Vagina (tissue), 2 donors: ENCODE results near the gene CHCHD6. TPM values are rescaled to one million over a fixed set of nuclear protein-coding genes. Genes with fewer than 3 reads are reported as not detected.

ENCODE experiments used
- DNase-seq, 2 donors: peaks; one replicate each; pipeline ENCODE4 v3.0.0-alpha.2; 2017; ENCODE audit errors: extremely low spot score in 2 of 2
- H3K27ac ChIP-seq: fragments of 200-600 bp; sonication (generic); one replicate; pipeline ENCODE4 v1.5.1; 2019
- H3K27me3 ChIP-seq: fragments of 200-600 bp; sonication (generic); one replicate; pipeline ENCODE4 v1.5.1; 2019
- H3K36me3 ChIP-seq, 2 donors: fragments of 200-600 bp; sonication (generic); one replicate each; pipeline ENCODE4 v1.5.1; 2017 to 2019
- H3K4me1 ChIP-seq: fragments of 200-600 bp; sonication (generic); one replicate; pipeline ENCODE4 v1.5.1; 2019
- H3K4me3 ChIP-seq, 2 donors: fragments of 200-600 bp; sonication (generic); 1 replicate in 1 of 2; 2 replicates in 1 of 2; pipeline ENCODE4 v1.5.1; 2016 to 2019
- H3K9me3 ChIP-seq: fragments of 200-600 bp; sonication (generic); one replicate; pipeline ENCODE4 v1.5.1; 2019
- POLR2A ChIP-seq, 2 donors: fragments of 450-650 bp; IDR thresholded peaks; one replicate each; pipeline ENCODE4 v1.6.1; 2017; ENCODE audit warnings: antibody characterized with exemption in 2 of 2, mild to moderate bottlenecking in 2 of 2, moderate library complexity in 2 of 2
- POLR2AphosphoS5 ChIP-seq, 2 donors: sonication (generic); formaldehyde crosslinking; IDR thresholded peaks; one replicate each; pipeline ENCODE4 v1.9.0; 2017; ENCODE audit warnings: antibody characterized with exemption in 2 of 2, mild to moderate bottlenecking in 2 of 2, low read depth in 1 of 2; ENCODE audit not compliant: insufficient read depth in 1 of 2
- intact Hi-C: fragments of 100-400 bp; cut with DNase I; formaldehyde crosslinking; loops from one replicate; pipeline ENCODE4 v1.15.1; 2023
- total RNA-seq: library from RNA; depleted of rRNA; stranded (reverse); fragments of >200 nt; gene quantifications from one replicate; pipeline ENCODE4 v1.2.3, GENCODE V29; 2016
- TF ChIP-seq, protein P1 (sequence below), 3 experiments: fragments of 450-650 bp in 2 of 3; fragments of 200-600 bp in 1 of 3; sonication (generic) in 1 of 3; IDR thresholded peaks; one replicate each; pipeline ENCODE4 v1.5.1; 2017 to 2019; ENCODE audit warnings: antibody characterized with exemption in 3 of 3, mild to moderate bottlenecking in 2 of 3, moderate library complexity in 2 of 3

Gene CHCHD6
- total RNA-seq, 1 donor from 2014 or later = 12.8 TPM

DNA sequence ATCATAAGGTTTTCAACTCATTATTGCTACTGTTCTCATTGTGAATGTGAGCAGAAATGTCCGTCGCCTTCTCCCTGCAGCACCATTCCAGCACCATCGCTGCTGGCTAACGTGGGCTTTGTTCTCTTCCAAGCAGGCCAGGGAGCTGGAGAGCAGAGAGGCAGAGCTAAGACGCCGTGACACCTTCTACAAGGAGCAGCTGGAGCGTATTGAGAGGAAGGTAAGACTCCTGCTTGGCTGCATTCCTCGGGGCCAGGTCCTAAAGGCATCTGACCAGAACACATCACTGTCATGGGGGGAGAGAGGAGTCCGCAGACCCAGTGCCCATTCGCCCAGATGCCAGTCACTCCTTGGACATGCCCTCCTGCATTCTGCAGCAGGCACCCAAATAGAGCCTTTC is 148.5 kb downstream of the CHCHD6 start:
- no peaks in the 10 kb centered on the region for H3K4me1 ChIP-seq
- intact Hi-C loops = no loop called here
- no peaks in the 10 kb centered on the region for H3K36me3 ChIP-seq
- H3K27me3 ChIP-seq = no peaks in the 10 kb centered on the region
- no peak for TF ChIP-seq POLR2A (IDR thresholded peaks at IDR 0.05)
- TF ChIP-seq, protein P1, sequence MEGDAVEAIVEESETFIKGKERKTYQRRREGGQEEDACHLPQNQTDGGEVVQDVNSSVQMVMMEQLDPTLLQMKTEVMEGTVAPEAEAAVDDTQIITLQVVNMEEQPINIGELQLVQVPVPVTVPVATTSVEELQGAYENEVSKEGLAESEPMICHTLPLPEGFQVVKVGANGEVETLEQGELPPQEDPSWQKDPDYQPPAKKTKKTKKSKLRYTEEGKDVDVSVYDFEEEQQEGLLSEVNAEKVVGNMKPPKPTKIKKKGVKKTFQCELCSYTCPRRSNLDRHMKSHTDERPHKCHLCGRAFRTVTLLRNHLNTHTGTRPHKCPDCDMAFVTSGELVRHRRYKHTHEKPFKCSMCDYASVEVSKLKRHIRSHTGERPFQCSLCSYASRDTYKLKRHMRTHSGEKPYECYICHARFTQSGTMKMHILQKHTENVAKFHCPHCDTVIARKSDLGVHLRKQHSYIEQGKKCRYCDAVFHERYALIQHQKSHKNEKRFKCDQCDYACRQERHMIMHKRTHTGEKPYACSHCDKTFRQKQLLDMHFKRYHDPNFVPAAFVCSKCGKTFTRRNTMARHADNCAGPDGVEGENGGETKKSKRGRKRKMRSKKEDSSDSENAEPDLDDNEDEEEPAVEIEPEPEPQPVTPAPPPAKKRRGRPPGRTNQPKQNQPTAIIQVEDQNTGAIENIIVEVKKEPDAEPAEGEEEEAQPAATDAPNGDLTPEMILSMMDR (IDR thresholded peaks at IDR 0.05) = no peak
- TF ChIP-seq POLR2AphosphoS5 (IDR thresholded peaks at IDR 0.05; ENCODE audit: insufficient read depth in 1 of 2, low read depth in 1 of 2) = no peak
- DNase-seq = peak; percentile 46 to 82
- H3K9me3 ChIP-seq = no peaks in the 10 kb centered on the region
- H3K4me3 ChIP-seq = no peak overlapping the region
- H3K27ac ChIP-seq = no peak overlapping the region

DNA sequence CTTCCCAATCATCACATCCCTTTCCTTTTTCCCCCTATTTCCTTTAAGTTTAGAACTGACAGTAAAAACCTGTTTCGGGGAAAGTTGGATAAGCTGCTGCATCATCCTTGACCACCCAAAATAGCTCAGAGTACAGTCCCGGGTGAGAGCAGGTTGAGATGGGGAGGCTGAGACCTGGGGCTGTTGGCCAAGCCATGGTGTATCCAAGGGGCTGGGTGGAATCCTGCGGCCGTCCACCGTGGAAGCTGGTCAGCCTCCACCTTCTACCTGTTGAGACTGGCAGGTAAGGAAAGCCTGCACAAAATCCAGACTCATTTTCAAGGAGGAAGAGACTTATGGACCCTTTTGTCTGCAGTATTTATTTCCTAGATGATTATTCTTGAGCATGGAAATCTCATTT is 150.6 kb downstream of the CHCHD6 start:
- TF ChIP-seq POLR2A (IDR thresholded peaks at IDR 0.05) (no peak), POLR2AphosphoS5 (IDR thresholded peaks at IDR 0.05; ENCODE audit: insufficient read depth in 1 of 2, low read depth in 1 of 2) (no peak)
- TF ChIP-seq, protein P1 (IDR thresholded peaks at IDR 0.05) = no peak
- H3K36me3 ChIP-seq = no peaks in the 10 kb centered on the region
- H3K4me1 ChIP-seq = no peaks in the 10 kb centered on the region
- no peak overlapping the region for H3K4me3 ChIP-seq
- H3K27me3 ChIP-seq = no peaks in the 10 kb centered on the region
- peak; percentile 9 to 49 for DNase-seq
- intact Hi-C loops = no loop called here
- H3K9me3 ChIP-seq = no peaks in the 10 kb centered on the region
- H3K27ac ChIP-seq = no peak overlapping the region

DNA sequence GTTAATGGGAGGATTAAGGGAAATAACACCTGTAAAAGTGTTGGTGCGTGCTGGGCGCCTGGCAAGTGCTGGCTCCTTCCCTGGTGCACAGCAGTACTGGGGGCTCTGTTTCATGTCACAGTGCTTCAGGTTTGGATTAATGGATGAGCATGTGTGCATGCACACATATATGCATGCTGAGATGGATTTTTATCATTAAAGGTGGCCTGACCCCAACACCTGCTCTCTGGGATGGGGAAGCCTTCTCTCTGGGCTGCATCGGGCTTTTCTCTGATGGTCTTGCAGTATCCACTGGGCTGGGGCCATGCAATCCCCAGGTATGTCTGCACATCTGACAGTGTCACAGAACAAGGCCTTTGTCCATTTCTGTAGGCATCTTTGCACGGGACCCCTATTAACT is 151.3 kb downstream of the CHCHD6 start:
- H3K36me3 ChIP-seq = no peaks in the 10 kb centered on the region
- no peaks in the 10 kb centered on the region for H3K4me1 ChIP-seq
- H3K4me3 ChIP-seq = no peak overlapping the region
- TF ChIP-seq, protein P1 (IDR thresholded peaks at IDR 0.05) = no peak
- TF ChIP-seq POLR2AphosphoS5 (IDR thresholded peaks at IDR 0.05; ENCODE audit: insufficient read depth in 1 of 2, low read depth in 1 of 2) = no peak
- no peak for TF ChIP-seq POLR2A (IDR thresholded peaks at IDR 0.05)
- intact Hi-C loops = no loop called here
- no peaks in the 10 kb centered on the region for H3K9me3 ChIP-seq
- peak; percentile 52 to 81 for DNase-seq
- no peak overlapping the region for H3K27ac ChIP-seq
- no peaks in the 10 kb centered on the region for H3K27me3 ChIP-seq

DNA sequence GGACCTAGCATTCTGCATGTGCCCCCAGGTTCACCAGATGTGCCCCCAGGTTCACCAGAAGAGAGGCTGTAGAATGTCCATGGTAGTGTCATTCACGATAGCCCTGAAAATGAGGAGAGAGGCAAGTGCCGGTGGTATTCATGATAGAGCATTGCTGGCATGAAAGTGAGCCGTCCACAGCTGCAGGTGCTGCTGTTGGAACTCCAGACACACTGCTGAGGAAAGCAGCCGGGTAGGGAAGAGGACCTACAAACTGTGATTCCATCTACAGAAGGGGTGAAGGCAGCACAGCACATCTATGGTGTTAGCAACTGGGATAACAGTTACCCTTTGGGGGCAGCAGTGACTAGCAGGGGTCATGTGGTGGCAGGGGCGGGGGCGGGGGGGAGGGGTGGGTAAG is 153.9 kb downstream of the CHCHD6 start:
- no peaks in the 10 kb centered on the region for H3K9me3 ChIP-seq
- TF ChIP-seq, protein P1 (IDR thresholded peaks at IDR 0.05) = no peak
- TF ChIP-seq POLR2A (IDR thresholded peaks at IDR 0.05) (no peak), POLR2AphosphoS5 (IDR thresholded peaks at IDR 0.05; ENCODE audit: insufficient read depth in 1 of 2, low read depth in 1 of 2) (no peak)
- H3K36me3 ChIP-seq = no peaks in the 10 kb centered on the region
- H3K27ac ChIP-seq = no peak overlapping the region
- intact Hi-C loops = no loop called here
- H3K4me3 ChIP-seq = no peak overlapping the region
- H3K4me1 ChIP-seq = no peaks in the 10 kb centered on the region
- H3K27me3 ChIP-seq = no peaks in the 10 kb centered on the region
- DNase-seq = peak in 1 of 2 donors; percentile 22

DNA sequence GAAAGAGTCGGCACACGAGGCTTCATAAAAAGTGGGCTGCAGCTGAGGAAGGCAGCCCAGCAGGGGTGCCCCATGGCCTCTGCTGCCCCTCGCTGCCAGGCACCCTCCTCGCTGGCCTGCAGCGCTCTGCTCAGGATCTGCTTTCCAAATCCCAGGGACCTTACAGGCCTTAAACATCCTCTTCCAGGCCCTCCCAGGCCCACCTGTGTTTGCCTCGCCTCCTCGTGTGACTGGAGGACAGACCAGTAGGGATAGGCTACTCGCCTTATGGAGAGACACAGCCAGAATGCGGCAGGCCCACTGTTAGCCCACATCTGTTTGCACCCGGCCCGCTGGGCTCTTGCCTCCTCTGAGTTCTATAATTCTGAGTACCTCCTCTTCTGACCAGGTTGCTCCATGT is 154.4 kb downstream of the CHCHD6 start:
- H3K4me3 ChIP-seq = no peak overlapping the region

More for the DNA sequence above, 154.4 kb downstream of the CHCHD6 start:
- Histone ChIP-seq H3K4me1 (no peaks in the 10 kb centered on the region), H3K9me3 (no peaks in the 10 kb centered on the region), H3K27ac (no peak overlapping the region), H3K36me3 (no peaks in the 10 kb centered on the region), H3K27me3 (no peaks in the 10 kb centered on the region)
- DNase-seq = peak in 1 of 2 donors; percentile 71
- no peak for TF ChIP-seq POLR2AphosphoS5 (IDR thresholded peaks at IDR 0.05; ENCODE audit: insufficient read depth in 1 of 2, low read depth in 1 of 2)
- TF ChIP-seq, protein P1 (IDR thresholded peaks at IDR 0.05) = no peak
- no peak for TF ChIP-seq POLR2A (IDR thresholded peaks at IDR 0.05)
- intact Hi-C loops = no loop called here
